Testis (tissue), 2 donors: Measurements from ENCODE around the gene DAZAP1.

Experiments
- POLR2A ChIP-seq: fragments of 450-650 bp; IDR thresholded peaks from one replicate; pipeline ENCODE4 v1.6.1; 2017; ENCODE audit warnings: antibody characterized with exemption, mild to moderate bottlenecking, moderate library complexity
- TF ChIP-seq, protein P1 (sequence below), 3 experiments: fragments of 450-650 bp in 2 of 3; fragments of 200-600 bp in 1 of 3; sonication (generic) in 1 of 3; IDR thresholded peaks; one replicate each; pipeline ENCODE4 v1.5.1; 2016 to 2019; ENCODE audit warnings: antibody characterized with exemption in 3 of 3, mild to moderate bottlenecking in 2 of 3, moderate library complexity in 1 of 3

GRCh38 chr19:1406774-1407527 lies 435 bp upstream of the DAZAP1 start:
- TF ChIP-seq POLR2A, result no peak
- TF ChIP-seq, protein P1, sequence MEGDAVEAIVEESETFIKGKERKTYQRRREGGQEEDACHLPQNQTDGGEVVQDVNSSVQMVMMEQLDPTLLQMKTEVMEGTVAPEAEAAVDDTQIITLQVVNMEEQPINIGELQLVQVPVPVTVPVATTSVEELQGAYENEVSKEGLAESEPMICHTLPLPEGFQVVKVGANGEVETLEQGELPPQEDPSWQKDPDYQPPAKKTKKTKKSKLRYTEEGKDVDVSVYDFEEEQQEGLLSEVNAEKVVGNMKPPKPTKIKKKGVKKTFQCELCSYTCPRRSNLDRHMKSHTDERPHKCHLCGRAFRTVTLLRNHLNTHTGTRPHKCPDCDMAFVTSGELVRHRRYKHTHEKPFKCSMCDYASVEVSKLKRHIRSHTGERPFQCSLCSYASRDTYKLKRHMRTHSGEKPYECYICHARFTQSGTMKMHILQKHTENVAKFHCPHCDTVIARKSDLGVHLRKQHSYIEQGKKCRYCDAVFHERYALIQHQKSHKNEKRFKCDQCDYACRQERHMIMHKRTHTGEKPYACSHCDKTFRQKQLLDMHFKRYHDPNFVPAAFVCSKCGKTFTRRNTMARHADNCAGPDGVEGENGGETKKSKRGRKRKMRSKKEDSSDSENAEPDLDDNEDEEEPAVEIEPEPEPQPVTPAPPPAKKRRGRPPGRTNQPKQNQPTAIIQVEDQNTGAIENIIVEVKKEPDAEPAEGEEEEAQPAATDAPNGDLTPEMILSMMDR (IDR thresholded peaks at IDR 0.05), result peak in 2 of 3 experiments; percentile 19 to 40
